Measurements from ENCODE around the gene NGF.
"Not testable (repeated sequence)": the region's sequence is repeated elsewhere in the genome, so short reads cannot be mapped to it uniquely, and the experiment has no call there.

NGF gene

GRCh38 chr1:115337633-115338456 lies at the start of gene NGF:
NGF (minus strand) TSS chr1:115338249; CDS start chr1:115286795, 51,454 bp downstream.
- no peak for DNase-seq (ENCODE audit: low read depth in 2 of 2)

- not testable (repeated sequence) for DNase-seq (ENCODE audit: low read depth in 2 of 2)
These were observed 45.4 kb upstream of the NGF start for GRCh38 chr1:115383455-115383854.

GRCh38 chr1:115379943-115380342 lies 41.9 kb upstream of the NGF start:
- no peak for DNase-seq (ENCODE audit: low read depth in 2 of 2)

- no peak for DNase-seq (ENCODE audit: low read depth in 2 of 2)
These were observed 39.4 kb upstream of the NGF start for GRCh38 chr1:115377411-115377810.

- DNase-seq (ENCODE audit: low read depth in 2 of 2) = no peak
These were observed 36.5 kb upstream of the NGF start for GRCh38 chr1:115374598-115374997.

GRCh38 chr1:115373305-115373704 lies 35.3 kb upstream of the NGF start:
- DNase-seq (ENCODE audit: low read depth in 2 of 2) = no peak

- no peak for DNase-seq (ENCODE audit: low read depth in 2 of 2)
These were observed 27.7 kb upstream of the NGF start for GRCh38 chr1:115365738-115366137.

GRCh38 chr1:115364780-115365155 lies 26.7 kb upstream of the NGF start:
- DNase-seq (ENCODE audit: low read depth in 2 of 2) = no peak

- DNase-seq (ENCODE audit: low read depth in 2 of 2) = no peak
These were observed 26.2 kb upstream of the NGF start for GRCh38 chr1:115364046-115364779.

GRCh38 chr1:115363171-115363570 lies 25.1 kb upstream of the NGF start:
- no peak for DNase-seq (ENCODE audit: low read depth in 2 of 2)

GRCh38 chr1:115360505-115361129 lies 22.6 kb upstream of the NGF start:
- not testable (repeated sequence) for DNase-seq (ENCODE audit: low read depth in 2 of 2)

GRCh38 chr1:115359787-115360452 lies 21.9 kb upstream of the NGF start:
- not testable (repeated sequence) for DNase-seq (ENCODE audit: low read depth in 2 of 2)

GRCh38 chr1:115356356-115356755 lies 18.3 kb upstream of the NGF start:
- no peak for DNase-seq (ENCODE audit: low read depth in 2 of 2)

GRCh38 chr1:115355069-115355468 lies 17.0 kb upstream of the NGF start:
- DNase-seq (ENCODE audit: low read depth in 2 of 2) = no peak

GRCh38 chr1:115351143-115351542 lies 13.1 kb upstream of the NGF start:
- DNase-seq (ENCODE audit: low read depth in 2 of 2) = no peak

GRCh38 chr1:115348636-115349035 lies 10.6 kb upstream of the NGF start:
- DNase-seq (ENCODE audit: low read depth in 2 of 2) = no peak

GRCh38 chr1:115347282-115347681 lies 9.2 kb upstream of the NGF start:
- DNase-seq (ENCODE audit: low read depth in 2 of 2) = no peak

GRCh38 chr1:115343200-115343737 lies 5.2 kb upstream of the NGF start:
- no peak for DNase-seq (ENCODE audit: low read depth in 2 of 2)

GRCh38 chr1:115341948-115342347 lies 3.9 kb upstream of the NGF start:
- no peak for DNase-seq (ENCODE audit: low read depth in 2 of 2)

GRCh38 chr1:115340879-115341278 lies 2.8 kb upstream of the NGF start:
- DNase-seq (ENCODE audit: low read depth in 2 of 2) = no peak

- no peak for DNase-seq (ENCODE audit: low read depth in 2 of 2)
These were observed 390 bp upstream of the NGF start for GRCh38 chr1:115338457-115338820.

- no peak for DNase-seq (ENCODE audit: low read depth in 2 of 2)
These were observed 795 bp downstream of the NGF start for GRCh38 chr1:115337276-115337632.
